ENCODE measurements around the gene CEND1.

CEND1 gene

DNA sequence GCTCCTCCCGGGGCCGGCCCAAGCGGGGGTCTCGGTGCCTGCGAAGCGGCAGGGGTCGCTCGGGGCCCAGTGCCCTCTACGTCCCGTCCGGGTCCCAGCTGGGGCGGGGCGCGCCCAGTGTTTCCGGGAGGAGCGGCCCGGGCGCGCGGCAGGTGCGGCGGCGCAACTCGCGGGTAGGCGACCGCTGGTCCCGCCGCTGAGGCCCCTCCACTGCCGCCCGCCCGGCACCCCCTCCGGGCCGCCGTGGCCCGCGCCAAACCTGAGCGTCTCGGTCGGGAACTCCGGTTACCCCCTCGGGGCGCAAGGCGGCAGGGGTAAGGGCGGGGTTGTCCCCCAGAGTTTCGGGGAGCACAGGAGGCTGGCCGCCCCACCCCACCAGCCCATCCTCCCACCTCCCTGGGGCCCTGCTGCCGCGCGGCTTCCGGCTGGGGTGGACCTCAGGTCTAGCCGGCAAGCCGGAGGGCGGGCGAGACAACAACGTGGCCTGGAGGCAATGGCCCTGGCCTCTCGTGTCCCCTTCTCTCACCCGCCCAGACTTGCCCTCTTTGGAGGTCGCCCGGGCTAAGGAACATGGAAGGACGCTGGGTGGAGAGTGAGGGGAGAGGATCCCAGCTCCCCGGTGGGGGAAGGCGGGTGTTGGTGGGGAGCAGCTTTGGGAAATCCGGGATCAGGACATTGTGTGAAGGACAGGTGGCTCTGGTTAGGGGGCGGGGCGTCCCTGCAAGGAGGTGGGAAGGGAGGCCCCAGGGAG lies 37.4 kb upstream of the CEND1 start:
- DNase-seq (ENCODE audit: low read depth), result no peak

DNA sequence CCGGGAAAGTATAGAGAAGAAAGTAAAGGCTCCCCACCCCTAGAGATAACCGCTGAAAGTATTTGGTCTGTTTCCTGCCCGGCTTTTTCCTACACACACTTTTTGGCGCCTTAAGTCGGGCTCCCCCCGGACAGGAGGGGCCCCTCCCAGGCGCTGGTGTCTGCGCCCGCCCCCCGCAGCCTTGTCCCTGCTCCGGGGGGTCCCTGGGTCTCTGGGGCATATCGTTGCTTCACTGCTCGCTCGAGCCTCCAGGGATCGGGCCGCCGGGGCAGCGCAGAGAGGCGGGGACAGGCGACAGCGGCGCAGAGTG lies 36.9 kb upstream of the CEND1 start:
- DNase-seq (ENCODE audit: low read depth), result no peak

DNA sequence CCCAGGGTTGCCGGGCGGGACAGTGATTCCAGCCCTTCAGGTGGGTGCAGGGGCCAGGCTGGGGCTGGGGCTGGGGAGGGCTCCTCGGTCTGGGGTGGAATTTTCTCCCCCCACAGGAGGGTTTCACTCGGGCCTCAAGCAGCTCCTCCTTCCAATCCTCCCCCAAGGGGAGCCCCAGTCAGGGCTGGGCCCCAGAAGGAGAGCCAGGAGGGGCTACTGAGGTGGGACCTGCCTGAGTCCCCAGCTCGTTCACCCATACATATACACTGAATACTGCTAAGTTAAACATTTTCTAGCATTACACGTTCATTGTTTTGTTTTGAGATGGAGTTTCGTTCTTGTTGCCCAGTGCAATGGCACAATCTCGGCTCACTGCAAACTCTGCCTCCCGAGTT lies 36.3 kb upstream of the CEND1 start:
- DNase-seq (ENCODE audit: low read depth), result no peak

DNA sequence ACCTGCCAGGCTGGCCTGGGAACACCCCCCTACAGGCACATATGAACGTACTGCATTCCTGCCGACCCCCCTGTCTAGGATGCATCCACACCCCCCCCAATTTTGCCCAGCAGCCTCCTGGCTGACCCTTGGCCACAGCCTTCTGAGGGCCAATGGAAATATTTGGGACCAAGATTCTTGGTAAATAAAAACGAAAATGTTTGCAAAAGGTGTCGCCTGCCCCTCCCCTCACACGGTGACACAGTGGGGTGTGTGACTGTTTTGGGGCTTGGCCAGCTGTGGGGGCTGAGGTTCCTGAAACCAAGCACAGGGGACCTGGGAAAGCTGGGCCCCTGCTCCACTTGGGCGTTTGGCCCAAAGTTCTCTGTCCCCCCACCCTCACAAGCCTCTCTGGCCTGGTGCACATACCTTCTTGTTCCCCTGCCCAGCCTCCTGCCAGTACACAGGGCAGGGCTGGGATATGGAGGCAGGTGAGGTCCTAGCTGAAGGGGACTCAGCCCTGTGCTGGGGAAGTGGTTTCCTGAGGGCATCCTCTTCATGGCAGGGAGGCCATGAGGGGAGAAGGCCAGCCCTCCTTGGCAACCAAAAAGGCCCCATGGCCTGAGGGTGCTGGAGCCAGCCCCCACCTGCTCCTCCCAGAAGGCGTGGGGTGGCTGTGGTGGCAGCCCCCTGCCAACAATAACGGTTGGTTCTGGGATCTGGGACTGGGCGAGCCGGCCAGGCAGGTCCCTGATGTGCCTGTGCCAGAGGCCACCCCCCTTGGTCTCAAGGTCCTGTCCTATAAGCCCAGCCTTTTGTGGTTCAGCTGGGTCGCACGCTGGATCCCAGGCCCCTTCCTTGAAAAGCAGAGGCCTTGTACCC lies 35.7 kb upstream of the CEND1 start:
- no peak for DNase-seq (ENCODE audit: low read depth)

DNA sequence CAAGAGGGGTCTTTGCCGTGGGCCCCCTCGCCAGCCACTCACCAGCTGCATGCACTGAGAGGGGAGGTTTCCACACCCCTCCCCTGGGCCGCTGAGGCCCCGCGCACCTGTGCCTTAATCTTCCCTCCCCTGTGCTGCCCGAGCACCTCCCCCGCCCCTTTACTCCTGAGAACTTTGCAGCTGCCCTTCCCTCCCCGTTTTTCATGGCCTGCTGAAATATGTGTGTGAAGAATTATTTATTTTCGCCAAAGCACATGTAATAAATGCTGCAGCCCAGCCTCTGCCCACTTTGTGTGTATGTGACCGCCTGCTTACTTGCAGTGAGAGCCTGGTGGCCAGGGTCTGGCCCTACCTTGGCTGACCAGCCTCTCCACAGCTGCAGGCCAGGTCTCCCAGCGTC lies 35.1 kb upstream of the CEND1 start:
- no peak for DNase-seq (ENCODE audit: low read depth)

DNA sequence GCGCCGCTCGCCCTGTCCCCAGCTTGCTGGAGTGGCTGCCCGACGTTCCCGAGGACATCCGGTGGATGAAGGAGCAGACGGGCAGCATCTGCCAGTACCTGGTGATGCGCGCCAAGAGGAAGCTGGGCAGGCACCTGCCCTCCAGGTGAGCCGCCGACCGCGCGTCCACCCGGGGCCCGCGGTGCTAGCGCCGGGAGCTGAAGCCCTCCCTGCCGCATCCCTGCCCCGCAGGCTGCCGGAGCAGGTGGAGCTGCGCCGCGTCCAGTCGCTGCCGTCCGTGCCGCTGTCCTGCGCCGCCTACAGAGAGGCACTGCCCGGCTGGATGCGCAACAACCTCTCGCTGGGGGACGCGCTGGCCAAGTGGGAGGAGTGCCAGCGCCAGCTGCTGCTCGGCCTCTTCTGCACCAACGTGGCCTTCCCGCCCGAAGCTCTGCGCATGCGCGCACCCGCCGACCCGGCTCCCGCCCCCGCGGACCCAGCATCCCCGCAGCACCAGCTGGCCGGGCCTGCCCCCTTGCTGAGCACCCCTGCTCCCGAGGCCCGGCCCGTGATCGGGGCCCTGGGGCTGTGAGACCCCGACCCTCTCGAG lies 34.5 kb upstream of the CEND1 start:
- no peak for DNase-seq (ENCODE audit: low read depth)

DNA sequence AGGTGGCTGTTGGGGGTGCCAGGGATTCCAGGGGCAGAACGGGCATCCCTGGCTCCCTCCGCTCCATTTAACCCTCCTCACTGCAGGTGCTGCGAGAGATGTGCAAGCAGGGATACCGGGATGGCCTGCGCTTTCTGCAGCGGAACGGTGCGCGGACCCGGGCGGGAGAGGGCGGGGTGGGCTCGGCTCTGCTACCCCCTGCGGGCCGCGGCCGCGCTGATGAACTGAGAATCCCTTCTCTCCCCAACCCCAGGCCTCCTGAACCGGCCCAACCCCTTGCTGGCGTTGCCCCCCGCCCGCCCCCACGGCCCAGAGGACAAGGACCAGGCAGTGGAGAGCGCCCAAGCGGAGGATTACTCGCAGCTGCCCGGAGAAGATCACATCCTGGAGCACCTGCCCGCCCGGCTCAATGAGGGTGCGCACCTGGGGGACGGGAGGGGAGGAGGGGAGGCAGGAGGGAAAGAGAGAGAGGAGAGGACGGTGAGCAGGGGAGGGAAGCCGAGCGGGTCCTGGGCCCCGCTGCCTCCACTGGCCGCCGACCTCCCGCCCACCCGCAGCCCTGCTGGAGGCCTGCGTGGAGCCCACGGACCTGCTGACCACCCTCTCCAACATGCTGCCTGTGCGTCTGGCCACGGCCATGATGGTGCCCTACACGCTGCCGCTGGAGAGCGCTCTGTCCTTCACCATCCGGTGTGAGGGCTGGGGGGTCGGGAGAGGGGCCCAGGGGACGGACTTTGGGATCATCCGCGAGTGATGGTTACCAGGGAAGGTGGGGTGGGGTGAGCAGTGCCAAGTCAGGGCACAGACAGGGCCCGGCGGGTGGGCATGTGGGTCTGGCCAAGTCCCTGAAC lies 33.8 kb upstream of the CEND1 start:
- no peak for DNase-seq (ENCODE audit: low read depth)

DNA sequence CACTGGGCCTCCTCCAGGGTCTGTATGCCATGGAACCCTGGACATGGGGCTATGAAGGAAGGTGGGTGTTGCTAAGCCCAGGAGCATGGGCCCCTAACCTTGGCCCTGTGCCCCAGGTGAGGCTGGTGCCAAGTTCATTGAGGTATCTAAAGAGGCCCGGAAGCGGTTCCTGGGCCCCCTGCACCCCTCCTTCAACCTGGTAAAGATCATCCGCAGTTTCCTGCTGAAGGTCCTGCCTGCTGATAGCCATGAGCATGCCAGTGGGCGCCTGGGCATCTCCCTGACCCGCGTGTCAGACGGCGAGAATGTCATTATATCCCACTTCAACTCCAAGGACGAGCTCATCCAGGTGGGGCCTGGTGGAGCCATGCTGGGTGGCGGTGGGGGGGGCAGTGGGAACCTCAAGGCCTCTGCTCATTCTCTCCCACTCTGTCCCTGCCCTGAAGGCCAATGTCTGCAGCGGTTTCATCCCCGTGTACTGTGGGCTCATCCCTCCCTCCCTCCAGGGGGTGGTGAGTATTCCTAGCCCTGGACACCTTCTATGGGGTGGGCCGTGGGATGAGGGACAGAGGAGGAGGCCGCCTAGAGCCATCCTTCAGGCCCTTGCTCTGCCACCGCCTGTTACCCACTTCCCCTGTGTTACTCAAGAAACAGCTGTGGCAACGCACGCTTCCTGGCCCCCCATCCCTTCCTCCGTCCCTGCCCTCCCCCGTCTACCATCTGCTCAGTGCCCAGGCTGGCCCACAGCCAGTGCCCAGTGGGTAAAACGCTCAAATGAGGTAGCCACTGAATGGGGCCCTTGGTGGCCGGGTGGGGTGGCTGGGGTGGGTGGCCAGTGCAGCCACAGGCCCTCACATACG lies 31.9 kb upstream of the CEND1 start:
- no peak for DNase-seq (ENCODE audit: low read depth)

DNA sequence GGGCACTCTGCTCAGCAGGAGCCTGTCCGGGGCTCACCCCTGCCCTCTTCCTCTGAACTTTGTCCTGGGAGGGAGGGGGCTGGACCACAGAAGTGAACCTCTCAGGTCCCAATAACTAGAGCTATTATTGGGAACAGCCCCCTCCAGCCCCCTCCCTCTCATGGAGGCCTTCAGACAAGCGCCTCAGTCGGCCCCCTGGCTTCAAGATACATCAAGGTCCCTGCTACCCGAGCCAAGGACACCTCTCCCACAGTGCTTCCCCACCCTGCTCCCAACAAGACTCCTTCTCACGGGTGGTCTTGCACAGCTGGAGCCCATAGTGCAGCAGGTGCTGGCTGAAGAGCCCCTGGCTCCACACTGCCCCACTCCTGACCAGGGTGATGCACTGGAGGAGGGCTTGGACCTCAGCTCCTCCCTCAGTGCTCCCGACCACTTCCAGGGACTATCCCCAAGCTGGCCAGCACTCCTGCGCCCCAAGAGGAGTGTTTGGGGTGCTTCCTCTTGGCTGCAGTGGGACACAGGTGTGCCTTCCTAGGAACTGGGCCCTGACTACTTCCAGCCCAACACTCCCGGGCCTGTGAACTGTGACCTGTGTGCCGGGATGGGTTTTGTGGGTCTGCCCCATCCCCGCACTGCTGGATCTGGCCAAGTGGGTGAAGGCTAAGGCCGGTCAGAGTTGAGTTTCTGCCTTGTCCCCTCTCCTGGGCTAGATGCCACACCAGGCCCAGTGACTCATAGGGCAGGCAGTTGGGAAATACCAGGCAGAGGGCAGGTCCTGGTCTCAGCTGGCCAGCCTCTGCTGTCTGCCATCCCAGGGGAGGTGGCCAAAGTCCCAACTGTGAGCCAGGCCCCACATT lies 31.0 kb upstream of the CEND1 start:
- peak; percentile 61 for DNase-seq (ENCODE audit: low read depth)

DNA sequence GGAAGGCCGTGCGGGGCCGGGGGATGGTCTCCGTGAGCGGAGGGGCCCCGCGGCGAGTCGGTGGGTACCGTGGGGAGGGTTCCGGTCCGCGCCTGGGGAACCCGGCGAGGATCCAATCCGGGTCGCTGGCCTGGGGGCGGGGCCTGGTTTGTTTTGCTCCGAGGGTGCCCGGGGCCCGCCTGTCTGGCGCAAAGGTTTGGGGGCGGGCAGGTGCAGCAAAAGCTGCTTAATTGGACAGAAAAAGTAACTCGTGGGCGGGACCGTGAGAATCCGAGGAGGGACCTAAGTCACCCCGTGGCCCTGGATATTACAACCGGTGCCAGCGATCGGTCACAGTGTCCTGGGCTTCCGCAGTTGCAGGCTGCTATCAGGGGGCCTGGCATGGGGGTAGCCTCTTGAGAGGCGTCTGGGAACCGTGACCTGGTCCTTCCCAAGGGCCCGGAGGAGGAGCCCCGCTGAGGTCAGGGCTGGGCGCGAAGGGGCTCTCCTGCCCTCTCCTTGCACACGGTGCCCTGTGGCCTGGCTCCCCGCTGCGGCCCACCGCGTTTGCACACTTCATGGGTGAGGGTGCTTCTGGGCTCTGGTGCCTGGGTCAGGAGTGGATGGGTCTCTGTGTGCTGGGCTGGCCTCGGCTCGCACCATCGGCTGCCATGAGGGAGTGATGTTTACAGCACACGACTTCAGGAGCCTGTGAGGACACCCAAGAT lies 30.2 kb upstream of the CEND1 start:
- no peak for DNase-seq (ENCODE audit: low read depth)

DNA sequence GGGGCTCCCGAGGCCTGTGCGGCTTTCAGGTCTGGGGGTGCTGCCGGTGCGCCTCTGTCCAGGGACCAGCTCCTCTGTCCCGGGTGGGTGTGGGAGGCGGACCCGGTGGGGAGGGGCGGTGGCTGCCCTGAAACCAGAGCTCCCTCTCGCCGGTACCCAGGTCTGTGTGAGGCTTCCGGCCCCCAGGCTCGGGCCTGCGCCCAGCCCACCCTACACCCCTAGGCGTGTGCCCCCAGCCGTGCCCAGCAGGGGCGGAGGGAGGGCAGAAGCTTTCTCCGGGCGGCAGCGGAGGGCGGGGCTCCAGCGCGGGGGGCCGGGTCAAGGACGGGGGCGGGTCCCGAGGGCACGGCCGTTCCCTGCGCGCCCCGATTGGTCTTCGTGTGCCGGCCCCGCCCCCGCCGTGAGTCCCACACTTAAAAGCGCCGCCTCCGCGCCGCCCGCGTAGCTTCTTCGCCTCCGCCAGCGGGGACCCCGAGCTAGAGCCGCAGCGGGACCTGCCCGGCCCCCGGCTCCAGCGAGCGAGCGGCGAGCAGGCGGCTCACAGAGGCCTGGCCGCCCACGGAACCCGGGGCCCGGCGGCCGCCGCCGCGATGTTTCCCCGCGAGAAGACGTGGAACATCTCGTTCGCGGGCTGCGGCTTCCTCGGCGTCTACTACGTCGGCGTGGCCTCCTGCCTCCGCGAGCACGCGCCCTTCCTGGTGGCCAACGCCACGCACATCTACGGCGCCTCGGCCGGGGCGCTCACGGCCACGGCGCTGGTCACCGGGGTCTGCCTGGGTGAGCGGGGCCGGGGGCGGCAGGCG lies 29.4 kb upstream of the CEND1 start:
- DNase-seq (ENCODE audit: low read depth), result no peak

DNA sequence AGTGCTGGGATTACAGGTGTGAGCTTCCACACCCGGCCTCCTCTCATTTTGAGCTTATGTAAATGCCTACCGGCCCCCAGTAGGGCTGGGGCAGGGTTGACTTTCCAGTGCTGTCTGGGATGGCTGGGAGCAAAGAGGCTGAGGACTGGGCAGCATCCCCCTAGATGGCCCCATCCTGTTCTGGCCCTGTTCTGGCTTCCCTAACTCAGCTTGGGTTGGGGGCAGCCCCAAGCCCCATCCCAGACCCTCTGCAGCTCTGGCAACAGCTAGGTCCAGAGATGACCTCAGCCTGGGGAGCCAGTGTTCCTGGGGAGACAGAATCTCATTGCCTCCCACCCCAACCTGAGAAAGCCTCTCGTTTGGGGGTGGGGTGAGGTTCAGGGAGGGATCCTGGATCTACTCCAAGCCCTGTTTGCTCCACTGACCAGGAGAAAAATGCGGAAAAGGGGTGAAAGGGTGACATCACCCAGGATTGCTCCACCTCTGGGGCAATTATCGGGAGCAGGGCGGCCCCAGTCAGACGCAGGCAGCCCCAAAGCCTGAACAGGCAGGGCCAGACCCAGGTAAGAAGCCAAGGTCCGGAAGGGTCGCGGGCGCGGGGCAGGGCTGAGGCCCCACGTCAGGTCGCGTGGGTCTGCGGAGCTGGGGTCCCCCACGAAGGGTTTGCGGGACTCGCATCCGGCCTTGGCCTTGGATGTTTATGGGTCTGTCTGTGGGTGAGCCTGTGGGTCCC lies 28.7 kb upstream of the CEND1 start, which contains the start of gene PNPLA2:
Gene PNPLA2, plus strand, starts transcription at position 519 of the 733 bp plus-strand sequence. CDS start 805 bp downstream, outside the sequence.
- peak; percentile 57 for DNase-seq (ENCODE audit: low read depth)

DNA sequence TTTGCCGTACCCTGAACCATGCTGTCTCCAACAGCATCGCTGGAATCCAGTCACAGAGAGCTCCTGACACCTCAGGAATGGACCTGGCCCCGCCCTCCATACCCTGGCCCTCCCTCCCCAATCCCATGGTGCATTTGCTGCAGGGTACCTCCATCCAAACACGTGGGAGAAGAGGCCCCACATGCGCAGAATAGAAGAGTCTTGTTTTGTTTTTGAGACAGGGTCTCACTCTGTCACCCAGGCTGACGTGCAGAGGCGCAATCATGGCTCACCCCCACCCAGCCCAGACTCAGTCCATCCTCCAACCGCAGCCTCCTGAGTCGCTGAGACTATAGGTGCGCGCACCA lies 26.5 kb upstream of the CEND1 start:
- no peak for DNase-seq (ENCODE audit: low read depth)

DNA sequence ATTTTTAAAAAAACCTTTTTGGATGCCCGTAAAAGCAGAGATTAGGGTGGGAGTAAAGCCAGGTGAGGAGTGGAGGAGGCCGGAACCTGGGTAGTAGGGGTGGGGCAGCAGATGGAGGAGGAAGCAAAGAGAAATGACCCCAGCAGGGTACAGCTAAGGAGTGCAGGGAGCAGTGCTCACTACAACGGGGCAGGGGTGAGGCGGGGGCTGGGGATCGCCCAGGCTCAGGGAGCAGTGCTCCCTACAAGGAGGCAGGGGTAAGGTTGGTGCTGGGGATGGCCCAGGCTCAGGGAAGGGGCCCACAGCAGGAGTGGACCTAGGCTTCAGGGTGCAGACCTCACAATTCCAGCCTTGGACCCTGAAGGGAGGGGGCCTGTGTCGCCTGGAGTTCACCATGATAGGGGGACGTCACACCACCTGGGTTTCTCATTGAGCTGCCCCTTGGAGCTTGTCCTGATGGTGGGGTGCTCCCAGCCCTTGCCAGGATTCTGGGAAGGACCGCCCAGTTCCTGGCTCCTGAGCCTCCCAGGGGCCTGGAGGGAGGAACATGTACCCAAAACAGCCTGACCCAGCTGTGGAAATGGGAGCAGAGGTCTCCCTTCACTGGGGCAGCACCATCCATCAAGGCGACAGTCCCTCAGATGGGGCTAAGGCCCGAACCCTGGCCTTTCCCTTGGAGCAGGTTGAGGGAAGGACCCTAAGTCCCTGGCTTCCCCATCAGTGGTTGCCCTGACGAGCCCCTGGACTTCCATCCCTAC lies 26.0 kb upstream of the CEND1 start:
- no peak for DNase-seq (ENCODE audit: low read depth)

DNA sequence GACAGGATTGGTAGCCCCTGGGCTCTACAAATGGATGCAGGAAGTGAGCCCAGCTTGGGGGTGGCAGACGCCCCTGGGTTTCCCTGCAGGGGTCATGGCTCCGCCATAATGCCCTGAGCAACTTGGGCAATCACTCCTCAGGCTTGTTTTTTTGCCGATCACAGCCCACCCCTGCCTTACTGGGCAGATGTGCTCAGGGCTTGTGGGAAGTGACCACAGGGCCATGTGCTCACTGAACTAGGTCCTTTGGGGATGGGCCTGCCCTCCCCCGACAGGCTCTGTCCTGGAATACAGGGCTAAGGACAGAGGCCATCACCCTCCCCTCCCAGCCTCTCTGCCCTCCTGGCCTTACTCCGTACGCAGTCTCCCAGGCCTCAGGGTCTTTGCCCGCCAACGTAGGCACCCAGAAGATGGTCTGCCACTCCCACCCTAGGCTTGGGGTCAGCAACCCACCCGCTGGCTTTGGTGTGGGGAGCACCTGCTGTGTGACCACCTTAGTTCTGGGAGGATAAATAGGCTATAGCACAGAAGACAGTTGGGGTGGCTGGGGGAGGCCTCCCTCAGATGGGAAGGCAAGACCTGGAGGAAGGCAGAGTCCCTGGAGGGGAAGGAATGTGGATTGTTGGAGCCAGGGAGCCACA lies 23.7 kb upstream of the CEND1 start:
- no peak for DNase-seq (ENCODE audit: low read depth)

DNA sequence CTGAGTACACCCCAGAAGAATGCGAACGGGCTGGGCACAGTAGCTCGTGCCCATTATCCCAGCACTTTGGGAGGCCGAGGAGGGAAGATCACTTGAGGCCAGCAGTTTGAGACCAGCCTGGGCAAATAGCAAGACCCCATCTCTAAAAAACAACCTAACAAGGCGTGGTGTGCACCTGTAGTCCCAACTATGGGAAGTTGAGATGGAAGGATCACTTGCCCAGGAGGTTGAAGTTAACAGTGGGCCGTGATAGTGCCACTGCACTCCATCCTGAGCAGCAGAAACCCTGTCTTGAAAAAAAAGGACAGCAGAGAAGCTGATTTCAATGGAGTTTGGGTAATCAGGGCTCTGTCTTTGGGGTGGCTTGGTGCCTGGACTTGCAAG lies 23.2 kb upstream of the CEND1 start:
- no peak for DNase-seq (ENCODE audit: low read depth)

DNA sequence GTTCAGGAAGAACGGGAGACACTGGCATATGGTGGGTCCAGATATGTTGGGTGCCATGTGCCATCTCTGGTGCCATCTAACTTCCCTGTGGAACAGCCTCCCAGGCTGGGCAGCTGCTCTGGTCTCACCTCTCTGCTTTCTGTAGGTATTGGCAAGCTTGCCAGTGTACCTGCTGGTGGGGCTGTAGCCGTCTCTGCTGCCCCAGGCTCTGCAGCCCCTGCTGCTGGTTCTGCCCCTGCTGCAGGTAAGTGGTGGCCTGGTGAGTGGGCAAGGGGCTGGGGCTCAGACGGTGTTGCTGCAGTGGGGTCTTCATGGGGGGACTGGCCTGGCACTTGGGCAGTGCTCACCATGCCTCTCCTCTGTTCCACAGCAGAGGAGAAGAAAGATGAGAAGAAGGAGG lies 22.5 kb upstream of the CEND1 start:
- no peak for DNase-seq (ENCODE audit: low read depth)

Data from GM04503 (cell line).